HG02610 (cell line): ENCODE results near the gene KIAA0930.

ENCODE experiments used
- ATAC-seq: cut with Tn5 transposase; IDR thresholded peaks from one replicate; pipeline ENCODE4 v1.9.1; 2021; ENCODE audit warnings: mild to moderate bottlenecking, moderate library complexity; ENCODE audit not compliant: unreplicated experiment

Gene KIAA0930

GRCh38 chr22:45218976-45219375 is 21.7 kb downstream of the KIAA0930 start:
- peak; percentile 70 for ATAC-seq

- ATAC-seq: no peak
Observed at GRCh38 chr22:45217806-45218205, 22.9 kb downstream of the KIAA0930 start.

GRCh38 chr22:45217345-45217744 is 23.3 kb downstream of the KIAA0930 start:
- ATAC-seq: no peak

GRCh38 chr22:45216133-45217003 is 24.3 kb downstream of the KIAA0930 start:
- no peak for ATAC-seq

- ATAC-seq: no peak
Observed at GRCh38 chr22:45212992-45213751, 27.5 kb downstream of the KIAA0930 start.

- no peak for ATAC-seq
Observed at GRCh38 chr22:45212306-45212709, 28.4 kb downstream of the KIAA0930 start.

- ATAC-seq: no peak
Observed at GRCh38 chr22:45211848-45212247, 28.8 kb downstream of the KIAA0930 start.

- ATAC-seq: no peak
Observed at GRCh38 chr22:45211435-45211834, 29.3 kb downstream of the KIAA0930 start.

- ATAC-seq: no peak
Observed at GRCh38 chr22:45210991-45211390, 29.7 kb downstream of the KIAA0930 start.

- ATAC-seq: no peak
Observed at GRCh38 chr22:45210577-45210976, 30.1 kb downstream of the KIAA0930 start.

- no peak for ATAC-seq
Observed at GRCh38 chr22:45210174-45210573, 30.5 kb downstream of the KIAA0930 start.

- ATAC-seq: no peak
Observed at GRCh38 chr22:45208993-45209838, 31.5 kb downstream of the KIAA0930 start.

GRCh38 chr22:45208696-45208992 is 32.0 kb downstream of the KIAA0930 start:
- no peak for ATAC-seq

- no peak for ATAC-seq
Observed at GRCh38 chr22:45207981-45208664, 32.6 kb downstream of the KIAA0930 start.

- no peak for ATAC-seq
Observed at GRCh38 chr22:45207533-45207932, 33.2 kb downstream of the KIAA0930 start.

GRCh38 chr22:45206233-45206632 is 34.5 kb downstream of the KIAA0930 start:
- ATAC-seq: no peak

- ATAC-seq: no peak
Observed at GRCh38 chr22:45205276-45205925, 35.3 kb downstream of the KIAA0930 start.

- ATAC-seq: no peak
Observed at GRCh38 chr22:45204819-45205218, 35.9 kb downstream of the KIAA0930 start.

GRCh38 chr22:45204241-45204640 is 36.5 kb downstream of the KIAA0930 start:
- no peak for ATAC-seq
